Coronary artery (tissue), 2 donors: ENCODE results near the gene FLVCR2.
"Not testable (repeated sequence)": the region's sequence is repeated elsewhere in the genome, so short reads cannot be mapped to it uniquely, and the experiment has no call there.

Experiments used
- DNase-seq: peaks from one replicate; pipeline ENCODE4 v3.0.0-alpha.2; 2017; ENCODE audit warnings: low spot score
- H3K27ac ChIP-seq, 2 donors: fragments of 200-600 bp; sonication (generic); one replicate each; pipeline ENCODE4 v1.5.1; 2016 to 2019
- H3K4me3 ChIP-seq: fragments of 200-600 bp; sonication (generic); 2 replicates; pipeline ENCODE4 v1.5.1; 2016; ENCODE audit warnings: mild to moderate bottlenecking, moderate library complexity
- TF ChIP-seq, protein P1 (sequence below): fragments of 200-600 bp; sonication (generic); IDR thresholded peaks from one replicate; pipeline ENCODE4 v1.5.1; 2019; ENCODE audit warnings: antibody characterized with exemption

FLVCR2 gene

DNA sequence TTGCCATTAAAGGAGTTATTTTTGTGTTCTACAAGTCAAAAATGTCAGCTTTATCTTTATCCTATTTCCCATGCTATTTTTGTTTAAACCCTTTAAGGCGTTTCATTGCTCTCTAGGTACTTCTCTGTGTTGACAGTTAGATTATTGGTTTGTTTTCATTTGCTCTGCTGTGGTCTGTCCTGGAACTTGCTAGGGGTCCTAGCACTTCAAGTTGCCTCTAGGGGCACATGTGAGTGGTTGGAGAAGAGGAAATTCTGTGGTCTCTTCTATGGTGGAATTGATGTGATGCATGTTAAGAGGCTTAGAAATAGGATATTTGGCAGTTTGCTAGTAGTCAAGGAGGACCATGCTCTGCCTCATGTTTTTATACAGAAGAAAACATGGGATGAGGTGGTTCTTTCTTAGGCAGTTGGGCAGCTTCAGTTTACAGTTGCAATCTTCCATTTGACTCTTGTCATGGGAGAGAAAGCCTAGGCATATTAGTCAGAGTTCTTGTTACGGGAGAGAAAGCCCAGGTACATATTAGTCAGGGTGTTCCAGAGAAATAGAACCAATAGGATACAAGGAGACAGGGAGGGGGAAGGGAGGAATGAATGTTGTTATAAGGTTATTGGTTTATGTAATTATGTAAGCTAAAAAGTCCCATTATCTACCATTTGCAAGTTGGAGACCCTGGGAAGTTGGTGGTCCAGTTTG is 97.0 kb downstream of the FLVCR2 start:
- Histone ChIP-seq H3K4me3 (no peak overlapping the region), H3K27ac (no peak overlapping the region)
- TF ChIP-seq, protein P1, sequence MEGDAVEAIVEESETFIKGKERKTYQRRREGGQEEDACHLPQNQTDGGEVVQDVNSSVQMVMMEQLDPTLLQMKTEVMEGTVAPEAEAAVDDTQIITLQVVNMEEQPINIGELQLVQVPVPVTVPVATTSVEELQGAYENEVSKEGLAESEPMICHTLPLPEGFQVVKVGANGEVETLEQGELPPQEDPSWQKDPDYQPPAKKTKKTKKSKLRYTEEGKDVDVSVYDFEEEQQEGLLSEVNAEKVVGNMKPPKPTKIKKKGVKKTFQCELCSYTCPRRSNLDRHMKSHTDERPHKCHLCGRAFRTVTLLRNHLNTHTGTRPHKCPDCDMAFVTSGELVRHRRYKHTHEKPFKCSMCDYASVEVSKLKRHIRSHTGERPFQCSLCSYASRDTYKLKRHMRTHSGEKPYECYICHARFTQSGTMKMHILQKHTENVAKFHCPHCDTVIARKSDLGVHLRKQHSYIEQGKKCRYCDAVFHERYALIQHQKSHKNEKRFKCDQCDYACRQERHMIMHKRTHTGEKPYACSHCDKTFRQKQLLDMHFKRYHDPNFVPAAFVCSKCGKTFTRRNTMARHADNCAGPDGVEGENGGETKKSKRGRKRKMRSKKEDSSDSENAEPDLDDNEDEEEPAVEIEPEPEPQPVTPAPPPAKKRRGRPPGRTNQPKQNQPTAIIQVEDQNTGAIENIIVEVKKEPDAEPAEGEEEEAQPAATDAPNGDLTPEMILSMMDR, result no peak
- no peak for DNase-seq

DNA sequence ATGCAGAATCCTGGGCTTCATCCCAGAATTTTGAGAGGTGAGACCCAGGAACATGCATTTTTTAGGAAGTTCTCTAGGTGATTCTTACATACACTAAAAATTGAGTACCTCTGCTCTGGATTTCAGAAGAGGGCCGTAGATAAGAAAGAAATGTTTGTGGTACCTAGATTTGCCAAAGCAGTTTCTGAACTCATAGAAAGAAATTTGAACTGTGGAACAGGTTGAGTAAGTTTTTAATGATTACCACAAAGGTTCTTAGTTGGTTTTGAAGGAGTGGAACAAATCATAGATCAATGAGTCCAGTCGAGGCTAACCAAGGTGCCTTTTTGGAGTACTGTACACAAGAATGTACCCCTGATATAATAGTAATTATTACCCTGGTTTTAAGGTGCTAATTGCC is 107.5 kb downstream of the FLVCR2 start:
- Histone ChIP-seq H3K4me3 (no peak overlapping the region), H3K27ac (no peak overlapping the region)
- no peak for DNase-seq
- TF ChIP-seq, protein P1, result no peak

DNA sequence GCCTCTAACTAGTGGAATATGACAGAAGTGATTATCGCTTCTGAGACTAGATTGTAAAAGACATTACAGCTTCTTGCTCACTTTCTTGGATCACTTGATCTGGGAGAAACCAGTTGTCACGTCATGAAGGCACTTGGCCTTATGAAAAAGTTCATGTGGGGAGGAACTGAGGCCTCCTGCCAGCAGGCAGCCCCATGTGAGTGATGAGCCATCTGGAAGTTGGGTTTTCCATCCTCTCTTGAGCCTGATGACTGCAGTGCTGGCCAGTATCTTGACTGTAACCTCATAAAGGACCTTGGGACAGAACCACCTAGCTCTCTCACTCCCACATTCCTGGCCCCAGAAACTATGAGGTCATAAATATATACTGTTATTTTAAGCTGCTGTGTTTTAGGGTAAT is 110.6 kb downstream of the FLVCR2 start:
- Histone ChIP-seq H3K4me3 (no peak overlapping the region), H3K27ac (no peak overlapping the region)
- DNase-seq, result no peak
- TF ChIP-seq, protein P1, result no peak

DNA sequence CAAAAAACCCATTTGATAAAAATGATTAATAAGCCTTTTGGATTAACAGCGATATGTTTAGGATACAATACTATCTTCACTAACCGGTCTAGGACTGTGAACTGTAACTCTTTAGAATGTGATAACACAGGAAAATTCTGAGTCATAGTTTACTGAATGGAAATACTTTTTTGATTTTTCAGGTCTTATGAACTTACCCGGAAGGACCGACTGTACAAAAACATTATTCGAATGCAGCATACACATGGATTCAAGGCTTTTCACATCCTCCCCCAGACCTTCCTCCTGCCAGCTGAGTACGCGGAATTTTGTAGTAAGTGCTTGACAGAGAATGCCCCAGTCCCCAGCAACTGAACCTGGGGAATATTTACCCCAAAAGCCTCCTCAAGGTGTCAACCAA is 111.6 kb downstream of the FLVCR2 start:
- DNase-seq, result no peak
- TF ChIP-seq, protein P1, result no peak
- no peak overlapping the region for H3K27ac ChIP-seq
- no peak overlapping the region for H3K4me3 ChIP-seq

DNA sequence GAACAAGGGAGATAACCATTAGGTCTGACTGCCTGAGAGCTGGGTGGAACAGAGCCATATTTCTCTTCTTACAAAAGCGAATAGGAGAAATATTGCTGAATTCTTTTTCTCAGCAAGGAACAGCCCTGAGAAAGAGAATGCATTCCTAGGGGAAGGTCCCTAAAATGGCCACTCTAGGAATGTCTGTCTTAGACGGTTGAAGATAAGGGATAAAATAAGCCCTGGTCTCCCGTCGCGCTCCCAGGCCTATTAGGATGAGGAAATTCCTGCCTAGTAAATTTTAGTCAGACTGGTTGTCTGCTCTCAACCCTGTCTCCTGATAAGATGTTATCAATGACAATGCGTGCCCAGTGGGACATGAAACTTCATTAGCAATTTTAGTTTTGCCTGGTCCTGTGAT is 116.6 kb downstream of the FLVCR2 start:
- not testable (repeated sequence) for H3K4me3 ChIP-seq, DNase-seq, H3K27ac ChIP-seq

DNA sequence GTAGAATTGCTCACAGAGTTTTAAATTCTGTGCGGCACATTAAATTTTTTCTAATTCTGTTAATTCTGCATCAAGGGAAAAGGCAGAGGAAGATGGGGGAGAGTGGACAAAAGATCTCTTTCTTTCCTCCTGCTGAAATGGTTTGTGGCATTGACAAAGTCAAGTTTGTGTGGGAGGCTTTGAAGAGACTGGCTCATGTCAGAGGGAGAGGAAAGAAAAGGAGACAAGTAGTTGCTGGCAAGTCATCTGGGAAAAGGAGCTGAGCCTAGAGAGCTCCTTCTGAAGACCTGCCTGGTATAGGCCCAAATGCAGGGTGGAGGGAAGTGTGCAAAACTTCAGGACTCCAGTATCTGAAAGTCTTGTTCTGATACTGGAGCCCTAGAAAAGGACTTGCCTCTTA is 119.0 kb downstream of the FLVCR2 start:
- Histone ChIP-seq H3K27ac (no peak overlapping the region), H3K4me3 (no peak overlapping the region)
- no peak for DNase-seq
- TF ChIP-seq, protein P1, result no peak
